Neural cell (in vitro differentiated cells): ENCODE measurements around the gene C5AR1.

Experiments
- EZH2 ChIP-seq: fragments of 200-600, 300-800 bp; shearing (Covaris generic), sonication (generic); IDR thresholded peaks from 2 replicates; pipeline ENCODE4 v1.6.1; 2014; ENCODE audit warnings: antibody characterized with exemption, low read length, borderline replicate concordance, mild to moderate bottlenecking; ENCODE audit not compliant: insufficient read depth, poor library complexity, severe bottlenecking
- MXI1 ChIP-seq: fragments of 450-650 bp; conservative IDR thresholded peaks from 2 replicates; pipeline ENCODE4 v1.6.1; 2014; ENCODE audit warnings: antibody characterized with exemption, mild to moderate bottlenecking; ENCODE audit not compliant: poor library complexity, severe bottlenecking
- POLR2AphosphoS5 ChIP-seq: IDR thresholded peaks from 2 replicates; pipeline ENCODE4 v1.6.1; 2012
- TAF1 ChIP-seq: IDR thresholded peaks from 2 replicates; pipeline ENCODE4 v1.6.1; 2012; ENCODE audit warnings: low read depth
- TF ChIP-seq, protein P1 (sequence below): fragments of 450-650 bp; IDR thresholded peaks from 2 replicates; pipeline ENCODE4 v1.5.1; 2014; ENCODE audit warnings: antibody characterized with exemption, mild to moderate bottlenecking, moderate library complexity; ENCODE audit not compliant: poor library complexity, severe bottlenecking
- TF ChIP-seq, protein P2 (sequence below): IDR thresholded peaks from 2 replicates; pipeline ENCODE4 v1.6.1; 2012; ENCODE audit warnings: borderline replicate concordance

DNA sequence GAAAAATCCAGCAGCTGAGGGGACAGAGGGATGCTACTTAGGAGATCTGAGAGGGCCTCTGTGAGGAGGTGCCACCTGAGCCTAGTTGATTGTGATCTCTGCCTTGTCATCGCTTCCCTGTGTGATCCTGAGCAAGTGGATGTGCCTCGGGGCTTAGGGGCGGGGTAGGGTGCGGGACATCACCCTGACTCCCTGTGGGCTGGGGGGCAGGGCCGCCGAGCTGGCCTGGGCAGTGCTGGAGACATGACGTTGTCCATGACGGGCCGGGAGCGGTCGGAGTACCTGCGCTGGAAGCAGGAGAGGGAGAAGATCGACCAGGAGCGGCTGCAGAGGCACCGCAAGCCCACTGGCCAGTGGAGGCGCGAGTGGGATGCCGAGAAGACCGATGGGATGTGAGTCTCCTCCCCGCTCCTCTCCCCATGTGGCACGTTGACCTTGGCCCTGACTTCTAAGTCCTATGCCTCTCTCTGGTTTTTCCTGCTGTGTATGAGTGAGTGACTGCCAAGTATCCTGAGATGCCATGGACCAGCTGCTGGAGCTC is 43.2 kb upstream of the C5AR1 start:
- TF ChIP-seq, protein P1, sequence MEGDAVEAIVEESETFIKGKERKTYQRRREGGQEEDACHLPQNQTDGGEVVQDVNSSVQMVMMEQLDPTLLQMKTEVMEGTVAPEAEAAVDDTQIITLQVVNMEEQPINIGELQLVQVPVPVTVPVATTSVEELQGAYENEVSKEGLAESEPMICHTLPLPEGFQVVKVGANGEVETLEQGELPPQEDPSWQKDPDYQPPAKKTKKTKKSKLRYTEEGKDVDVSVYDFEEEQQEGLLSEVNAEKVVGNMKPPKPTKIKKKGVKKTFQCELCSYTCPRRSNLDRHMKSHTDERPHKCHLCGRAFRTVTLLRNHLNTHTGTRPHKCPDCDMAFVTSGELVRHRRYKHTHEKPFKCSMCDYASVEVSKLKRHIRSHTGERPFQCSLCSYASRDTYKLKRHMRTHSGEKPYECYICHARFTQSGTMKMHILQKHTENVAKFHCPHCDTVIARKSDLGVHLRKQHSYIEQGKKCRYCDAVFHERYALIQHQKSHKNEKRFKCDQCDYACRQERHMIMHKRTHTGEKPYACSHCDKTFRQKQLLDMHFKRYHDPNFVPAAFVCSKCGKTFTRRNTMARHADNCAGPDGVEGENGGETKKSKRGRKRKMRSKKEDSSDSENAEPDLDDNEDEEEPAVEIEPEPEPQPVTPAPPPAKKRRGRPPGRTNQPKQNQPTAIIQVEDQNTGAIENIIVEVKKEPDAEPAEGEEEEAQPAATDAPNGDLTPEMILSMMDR = no peak
- no peak for TF ChIP-seq POLR2AphosphoS5
- no peak for TF ChIP-seq EZH2
- TF ChIP-seq MXI1 = no peak
- TF ChIP-seq TAF1 = no peak
- TF ChIP-seq, protein P2, sequence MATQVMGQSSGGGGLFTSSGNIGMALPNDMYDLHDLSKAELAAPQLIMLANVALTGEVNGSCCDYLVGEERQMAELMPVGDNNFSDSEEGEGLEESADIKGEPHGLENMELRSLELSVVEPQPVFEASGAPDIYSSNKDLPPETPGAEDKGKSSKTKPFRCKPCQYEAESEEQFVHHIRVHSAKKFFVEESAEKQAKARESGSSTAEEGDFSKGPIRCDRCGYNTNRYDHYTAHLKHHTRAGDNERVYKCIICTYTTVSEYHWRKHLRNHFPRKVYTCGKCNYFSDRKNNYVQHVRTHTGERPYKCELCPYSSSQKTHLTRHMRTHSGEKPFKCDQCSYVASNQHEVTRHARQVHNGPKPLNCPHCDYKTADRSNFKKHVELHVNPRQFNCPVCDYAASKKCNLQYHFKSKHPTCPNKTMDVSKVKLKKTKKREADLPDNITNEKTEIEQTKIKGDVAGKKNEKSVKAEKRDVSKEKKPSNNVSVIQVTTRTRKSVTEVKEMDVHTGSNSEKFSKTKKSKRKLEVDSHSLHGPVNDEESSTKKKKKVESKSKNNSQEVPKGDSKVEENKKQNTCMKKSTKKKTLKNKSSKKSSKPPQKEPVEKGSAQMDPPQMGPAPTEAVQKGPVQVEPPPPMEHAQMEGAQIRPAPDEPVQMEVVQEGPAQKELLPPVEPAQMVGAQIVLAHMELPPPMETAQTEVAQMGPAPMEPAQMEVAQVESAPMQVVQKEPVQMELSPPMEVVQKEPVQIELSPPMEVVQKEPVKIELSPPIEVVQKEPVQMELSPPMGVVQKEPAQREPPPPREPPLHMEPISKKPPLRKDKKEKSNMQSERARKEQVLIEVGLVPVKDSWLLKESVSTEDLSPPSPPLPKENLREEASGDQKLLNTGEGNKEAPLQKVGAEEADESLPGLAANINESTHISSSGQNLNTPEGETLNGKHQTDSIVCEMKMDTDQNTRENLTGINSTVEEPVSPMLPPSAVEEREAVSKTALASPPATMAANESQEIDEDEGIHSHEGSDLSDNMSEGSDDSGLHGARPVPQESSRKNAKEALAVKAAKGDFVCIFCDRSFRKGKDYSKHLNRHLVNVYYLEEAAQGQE = no peak
